Sigmoid colon (tissue), 7 donors: ENCODE results near the gene ACSL5. TPM values are rescaled to one million over a fixed set of nuclear protein-coding genes. Genes with fewer than 3 reads are reported as not detected.

Source experiments
- DNase-seq: peaks from one replicate; pipeline ENCODE4 v3.0.0-alpha.2; 2019
- H3K27ac ChIP-seq, 4 donors: fragments of 200-600 bp; sonication (generic); one replicate each; pipeline ENCODE4 v1.5.1; 2016 to 2019; ENCODE audit warnings: mild to moderate bottlenecking in 1 of 4
- H3K27me3 ChIP-seq, 3 donors: fragments of 200-600 bp; sonication (generic); one replicate each; pipeline ENCODE4 v1.5.1; 2019; ENCODE audit warnings: mild to moderate bottlenecking in 1 of 3
- H3K36me3 ChIP-seq, 4 donors: fragments of 200-600 bp; sonication (generic); one replicate each; pipeline ENCODE4 v1.5.1; 2016 to 2019
- H3K4me1 ChIP-seq, 4 donors: fragments of 200-600 bp; sonication (generic); one replicate each; pipeline ENCODE4 v1.5.1; 2017 to 2019
- H3K4me3 ChIP-seq, 4 donors: fragments of 200-600 bp; sonication (generic); one replicate each; pipeline ENCODE4 v1.5.1; 2017 to 2019; ENCODE audit warnings: mild to moderate bottlenecking in 2 of 4, moderate library complexity in 1 of 4
- H3K9me3 ChIP-seq, 4 donors: fragments of 200-600 bp in 3 of 4; sonication (generic) in 3 of 4; one replicate each; pipeline versions ENCODE4 v1.5.1 to v1.6.1; 2013 to 2019
- EP300 ChIP-seq, 4 donors: sonication (generic); formaldehyde crosslinking; IDR thresholded peaks; one replicate each; pipeline ENCODE4 v1.6.1; 2017; ENCODE audit warnings: antibody characterized with exemption in 4 of 4
- POLR2A ChIP-seq, 2 donors: fragments of 450-650 bp; IDR thresholded peaks; one replicate each; pipeline ENCODE4 v1.6.1; 2016; ENCODE audit warnings: antibody characterized with exemption in 2 of 2, mild to moderate bottlenecking in 2 of 2, moderate library complexity in 2 of 2
- POLR2AphosphoS5 ChIP-seq, 4 donors: sonication (generic); formaldehyde crosslinking; IDR thresholded peaks; one replicate each; pipeline ENCODE4 v1.6.1; 2017; ENCODE audit warnings: antibody characterized with exemption in 4 of 4
- WGBS, 2 donors: extraction: QIAGEN DNeasy Blood & Tissue Kit; methylation state at CpG; one replicate each; pipeline ENCODE4 v1.1.7; 2013; 5-methylcytosine and 5-hydroxymethylcytosine counted together
- intact Hi-C: fragments of 100-400 bp; cut with DNase I; formaldehyde crosslinking; loops from one replicate; pipeline ENCODE4 v1.15.1; 2023
- polyA plus RNA-seq, 3 donors: library from polyadenylated mRNA; stranded (reverse); fragments of 200-250 nt; gene quantifications; one replicate each; pipeline ENCODE4 v1.2.3, GENCODE V29; 2013
- total RNA-seq, 4 donors: library from RNA; depleted of rRNA; stranded (reverse); fragments of >200 nt; gene quantifications; one replicate each; pipeline ENCODE4 v1.1.0, GENCODE V29; 2016
- TF ChIP-seq, protein P1 (sequence below), 4 experiments: fragments of 450-650 bp in 3 of 4; fragments of 200-600 bp in 1 of 4; IDR thresholded peaks; one replicate each; pipeline ENCODE4 v1.5.1; 2016 to 2019; ENCODE audit warnings: antibody characterized with exemption in 4 of 4, mild to moderate bottlenecking in 3 of 4, moderate library complexity in 2 of 4
- donor health status: healthy with polysubstance abuse.
- donor health status: Bipolar disorder and iron deficiency.
- donor health status: healthy.

ACSL5 gene
- total and polyA plus RNA-seq, 7 donors = 5.3 to 96.8 (median 9.4) TPM

DNA sequence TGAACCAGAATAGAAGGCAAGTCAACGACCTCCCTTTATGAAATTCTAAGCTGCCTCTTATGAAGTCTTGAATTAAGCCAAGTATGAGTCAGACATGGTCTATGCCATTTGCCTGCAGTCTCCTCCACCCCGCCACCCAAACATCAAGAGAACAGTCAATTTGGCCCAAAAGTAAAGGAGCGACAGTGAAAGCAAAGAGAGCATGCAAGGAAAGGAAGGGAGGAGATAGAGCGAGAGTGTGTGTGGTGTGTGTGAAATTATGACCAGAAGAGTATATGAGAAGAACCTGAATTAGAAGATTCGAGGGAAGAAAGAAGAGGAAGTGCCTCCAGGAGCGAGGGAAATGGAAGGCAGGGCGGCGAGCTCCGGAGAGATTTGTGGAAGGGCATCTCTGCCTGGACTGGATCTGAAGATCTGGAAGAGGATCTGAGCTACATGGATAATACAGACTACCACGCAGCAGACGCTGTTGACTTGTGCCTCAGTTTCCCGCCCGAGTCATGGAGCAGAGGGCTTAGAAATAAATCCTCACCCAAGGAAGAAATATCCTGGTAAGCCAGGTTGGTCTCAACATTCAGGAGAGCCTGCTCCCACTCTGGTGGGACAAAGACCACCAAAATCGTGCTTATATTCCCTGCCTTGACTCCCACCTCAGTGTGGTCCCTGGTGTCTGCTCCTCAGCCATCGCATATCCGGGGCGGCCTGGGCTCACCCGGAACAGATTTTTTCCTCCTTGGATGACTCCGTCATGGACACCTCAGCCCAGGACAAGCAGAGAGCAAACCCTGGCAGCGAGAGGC, 72.3 kb downstream of the ACSL5 start:
- peaks cover 0 to 32% (median 3%) of the 10 kb centered on the region in 4 donors for H3K36me3 ChIP-seq
- H3K4me3 ChIP-seq = peak overlapping the region; percentile 66 to 91 (median 79)
- 1 to 5% methylated on average over 20 of the region's 20 CpGs for WGBS, 2 donors
- TF ChIP-seq EP300 (IDR thresholded peaks at IDR 0.05) (no peak), POLR2A (IDR thresholded peaks at IDR 0.05) (peak; percentile 16 to 48), POLR2AphosphoS5 (IDR thresholded peaks at IDR 0.05) (no peak)
- TF ChIP-seq, protein P1, sequence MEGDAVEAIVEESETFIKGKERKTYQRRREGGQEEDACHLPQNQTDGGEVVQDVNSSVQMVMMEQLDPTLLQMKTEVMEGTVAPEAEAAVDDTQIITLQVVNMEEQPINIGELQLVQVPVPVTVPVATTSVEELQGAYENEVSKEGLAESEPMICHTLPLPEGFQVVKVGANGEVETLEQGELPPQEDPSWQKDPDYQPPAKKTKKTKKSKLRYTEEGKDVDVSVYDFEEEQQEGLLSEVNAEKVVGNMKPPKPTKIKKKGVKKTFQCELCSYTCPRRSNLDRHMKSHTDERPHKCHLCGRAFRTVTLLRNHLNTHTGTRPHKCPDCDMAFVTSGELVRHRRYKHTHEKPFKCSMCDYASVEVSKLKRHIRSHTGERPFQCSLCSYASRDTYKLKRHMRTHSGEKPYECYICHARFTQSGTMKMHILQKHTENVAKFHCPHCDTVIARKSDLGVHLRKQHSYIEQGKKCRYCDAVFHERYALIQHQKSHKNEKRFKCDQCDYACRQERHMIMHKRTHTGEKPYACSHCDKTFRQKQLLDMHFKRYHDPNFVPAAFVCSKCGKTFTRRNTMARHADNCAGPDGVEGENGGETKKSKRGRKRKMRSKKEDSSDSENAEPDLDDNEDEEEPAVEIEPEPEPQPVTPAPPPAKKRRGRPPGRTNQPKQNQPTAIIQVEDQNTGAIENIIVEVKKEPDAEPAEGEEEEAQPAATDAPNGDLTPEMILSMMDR (IDR thresholded peaks at IDR 0.05) = no peak
- peak overlapping the region; percentile 86 to 92 (median 89) for H3K27ac ChIP-seq
- DNase-seq = no peak
- no peaks in the 10 kb centered on the region for H3K27me3 ChIP-seq
- intact Hi-C loops = loop anchor here (5.0 kb wide), 1 partner anchor 264 kb away; the partner anchor contains the start of gene GPAM
- no peaks in the 10 kb centered on the region for H3K9me3 ChIP-seq
- peaks cover 0 to 28% (median 25%) of the 10 kb centered on the region in 4 donors for H3K4me1 ChIP-seq

DNA sequence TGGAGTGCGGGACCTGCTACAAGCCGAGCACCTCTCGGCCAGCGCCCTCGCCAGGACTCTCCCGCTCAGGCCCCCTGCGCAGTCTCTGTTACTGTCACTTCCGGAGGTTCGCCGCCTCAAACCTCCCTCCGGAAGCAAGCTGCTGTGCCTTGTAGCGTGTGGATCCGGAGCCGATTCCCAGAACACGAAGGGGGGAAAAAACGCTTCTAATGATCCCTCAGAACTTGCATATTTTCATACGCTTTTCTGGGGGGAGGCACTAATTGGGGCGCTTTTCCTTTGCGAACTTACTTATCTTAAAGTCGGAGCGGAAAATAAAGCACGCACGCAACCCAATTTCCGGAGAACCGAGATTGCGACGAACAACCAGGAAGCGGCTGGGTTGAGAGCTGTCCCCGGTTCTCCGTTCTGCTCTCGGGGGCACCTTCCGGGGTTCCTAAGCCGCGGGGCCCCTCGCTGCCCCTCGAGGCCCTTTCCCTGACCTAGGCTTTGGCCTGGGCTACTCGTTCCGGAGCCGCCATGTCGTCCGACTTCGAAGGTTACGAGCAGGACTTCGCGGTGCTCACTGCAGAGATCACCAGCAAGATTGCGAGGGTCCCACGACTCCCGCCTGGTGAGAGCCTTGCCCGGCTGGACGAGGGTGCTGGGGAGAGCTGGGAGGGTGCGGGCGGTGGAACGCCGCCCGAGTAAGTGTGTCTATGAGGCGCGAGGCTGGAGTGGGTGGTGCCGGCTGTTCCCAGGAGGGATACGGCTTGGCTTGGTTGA, 73.1 kb downstream of the ACSL5 start, which contains the start of the genes VTI1A and ZDHHC6:
TSS of gene VTI1A (plus strand) at position 361 of the 765 bp plus-strand sequence. CDS start at position 520, 159 bp downstream.
TSS of gene ZDHHC6 (minus strand) at position 60 of the 765 bp plus-strand sequence. CDS start 1,478 bp downstream, outside the sequence.
- TF ChIP-seq POLR2A (IDR thresholded peaks at IDR 0.05) (peak; percentile 0 to 3), EP300 (IDR thresholded peaks at IDR 0.05) (no peak), POLR2AphosphoS5 (IDR thresholded peaks at IDR 0.05) (peak; percentile 43 to 82 (median 68))
- TF ChIP-seq, protein P1 (IDR thresholded peaks at IDR 0.05) = no peak
- Histone ChIP-seq H3K27ac (peak within 1 kb of the TSS; percentile 86 to 92 (median 89)), H3K36me3 (peaks cover 0 to 25% (median 0%) of the 10 kb centered on the region in 4 donors), H3K4me3 (peak within 1 kb of the TSS; percentile 66 to 91 (median 79)), H3K27me3 (no peaks in the 10 kb centered on the region), H3K4me1 (peaks cover 0 to 28% (median 25%) of the 10 kb centered on the region in 4 donors), H3K9me3 (no peaks in the 10 kb centered on the region)
- DNase-seq = peak; percentile 90
- 0% methylated on average over 59 of the region's 59 CpGs for WGBS, 2 donors
- intact Hi-C loops = loop anchor here (5.0 kb wide), 1 partner anchor 265 kb away; the partner anchor contains the start of gene GPAM

DNA sequence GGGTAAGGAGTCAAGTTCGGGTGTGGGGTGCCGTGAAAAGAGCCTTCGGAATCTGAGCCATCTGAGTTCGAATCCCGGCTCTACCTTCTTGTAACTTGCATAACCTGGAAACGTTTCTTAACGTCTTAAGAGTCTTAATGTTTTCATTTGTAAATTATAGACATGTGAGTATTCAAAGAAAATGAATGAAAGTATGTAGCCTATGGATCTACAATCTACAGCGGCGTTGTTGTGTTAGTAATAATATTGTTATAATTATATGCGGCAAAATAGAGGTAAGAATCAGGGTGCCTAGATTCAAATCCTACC, 73.7 kb downstream of the ACSL5 start:
- peaks cover 0 to 28% (median 25%) of the 10 kb centered on the region in 4 donors for H3K4me1 ChIP-seq
- no peaks in the 10 kb centered on the region for H3K27me3 ChIP-seq
- H3K36me3 ChIP-seq = peaks cover 0 to 19% (median 0%) of the 10 kb centered on the region in 4 donors
- H3K4me3 ChIP-seq = peak overlapping the region; percentile 66 to 91 (median 79)
- intact Hi-C loops = loop anchor here (5.0 kb wide), 1 partner anchor 265 kb away; the partner anchor contains the start of gene GPAM
- DNase-seq = no peak
- H3K27ac ChIP-seq = peak overlapping the region; percentile 86 to 92 (median 89)
- H3K9me3 ChIP-seq = no peaks in the 10 kb centered on the region
- TF ChIP-seq POLR2AphosphoS5 (IDR thresholded peaks at IDR 0.05) = no peak
- no peak for TF ChIP-seq EP300 (IDR thresholded peaks at IDR 0.05)
- TF ChIP-seq POLR2A (IDR thresholded peaks at IDR 0.05) = no peak
- TF ChIP-seq, protein P1 (IDR thresholded peaks at IDR 0.05) = no peak
- 1 to 3% methylated on average over 10 of the region's 10 CpGs for WGBS, 2 donors

DNA sequence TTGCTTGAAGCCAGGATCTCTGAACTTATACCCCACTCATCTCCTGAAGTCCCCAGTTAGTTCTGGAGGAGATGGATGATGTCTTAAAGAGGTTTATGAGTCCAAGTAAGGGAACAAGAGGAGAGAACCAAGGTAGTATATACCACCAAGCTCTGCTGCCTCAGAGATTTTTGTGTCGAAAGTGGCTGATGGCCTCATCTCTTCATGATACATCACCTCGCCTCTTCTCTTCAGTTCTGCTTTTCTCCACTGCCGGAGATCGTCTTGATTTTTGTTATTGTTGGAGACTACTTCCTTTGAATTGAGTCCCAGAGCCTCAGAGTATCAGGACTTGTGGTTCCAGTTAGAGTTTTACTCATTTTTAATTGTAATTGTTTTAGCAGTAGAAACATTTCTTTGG, 75.0 kb downstream of the ACSL5 start:
- H3K4me1 ChIP-seq = peaks cover 0 to 28% (median 25%) of the 10 kb centered on the region in 4 donors
- no peak overlapping the region for H3K4me3 ChIP-seq
- intact Hi-C loops = loop anchor here (5.0 kb wide), 1 partner anchor 267 kb away; the partner anchor contains the start of gene GPAM
- H3K36me3 ChIP-seq = peaks cover 0 to 10% (median 0%) of the 10 kb centered on the region in 4 donors
- no peak for DNase-seq
- 85 to 88% methylated on average over 4 of the region's 4 CpGs for WGBS, 2 donors
- H3K27me3 ChIP-seq = no peaks in the 10 kb centered on the region
- TF ChIP-seq EP300 (IDR thresholded peaks at IDR 0.05) = no peak
- no peak for TF ChIP-seq POLR2AphosphoS5 (IDR thresholded peaks at IDR 0.05)
- TF ChIP-seq, protein P1 (IDR thresholded peaks at IDR 0.05) = no peak
- TF ChIP-seq POLR2A (IDR thresholded peaks at IDR 0.05) = no peak
- no peaks in the 10 kb centered on the region for H3K9me3 ChIP-seq
- no peak overlapping the region for H3K27ac ChIP-seq
